ENCODE data around the gene PERP. TPM values are rescaled to one million over a fixed set of nuclear protein-coding genes. Genes with fewer than 3 reads are reported as not detected.
"Not testable (repeated sequence)": the region's sequence is repeated elsewhere in the genome, so short reads cannot be mapped to it uniquely, and the experiment has no call there.

PERP gene
- polyA plus RNA-seq, 12 donors, result 0.54 to 112 (median 1.0) TPM; not detected in 1

- no peak for DNase-seq
Measured at GRCh38 chr6:138106665-138107077, 548 bp downstream of the PERP start.

- DNase-seq, result no peak
Measured at GRCh38 chr6:138105880-138106664, 1.1 kb downstream of the PERP start.

GRCh38 chr6:138105446-138105845, 1.8 kb downstream of the PERP start:
- no peak for DNase-seq

GRCh38 chr6:138104618-138105213, 2.5 kb downstream of the PERP start:
- DNase-seq, result no peak

- DNase-seq, result no peak
Measured at GRCh38 chr6:138103871-138104270, 3.3 kb downstream of the PERP start.

GRCh38 chr6:138101946-138102731, 5.1 kb downstream of the PERP start:
- no peak for DNase-seq

GRCh38 chr6:138099832-138100231, 7.4 kb downstream of the PERP start:
- DNase-seq, result no peak

GRCh38 chr6:138098306-138098705, 8.9 kb downstream of the PERP start:
- DNase-seq, result no peak

- no peak for DNase-seq
Measured at GRCh38 chr6:138094260-138094659, 13.0 kb downstream of the PERP start.

GRCh38 chr6:138093632-138094031, 13.6 kb downstream of the PERP start:
- DNase-seq, result no peak

GRCh38 chr6:138092686-138093085, 14.5 kb downstream of the PERP start:
- DNase-seq, result no peak

- DNase-seq, result no peak
Measured at GRCh38 chr6:138089325-138089724, 17.9 kb downstream of the PERP start.

GRCh38 chr6:138088326-138088762, 18.9 kb downstream of the PERP start:
- DNase-seq, result no peak

- DNase-seq, result no peak
Measured at GRCh38 chr6:138087593-138088325, 19.5 kb downstream of the PERP start.

- no peak for DNase-seq
Measured at GRCh38 chr6:138086573-138087196, 20.5 kb downstream of the PERP start.

GRCh38 chr6:138085839-138086222, 21.4 kb downstream of the PERP start:
- DNase-seq, result no peak

- DNase-seq, result no peak
Measured at GRCh38 chr6:138084904-138085838, 22.0 kb downstream of the PERP start.

- DNase-seq, result no peak
Measured at GRCh38 chr6:138082232-138082631, 25.0 kb downstream of the PERP start.

- DNase-seq, result not testable (repeated sequence)
Measured at GRCh38 chr6:138079556-138079955, 27.7 kb downstream of the PERP start.

- no peak for DNase-seq
Measured at GRCh38 chr6:138078491-138078890, 28.7 kb downstream of the PERP start.
